Tibial nerve (tissue), 4 donors: ENCODE measurements around the gene TWSG1.
A peak's percentile ranks its signal among the peaks of the same experiment; 100 is the strongest.

Source experiments
- CTCF ChIP-seq, 5 experiments: fragments of 200-600 bp in 3 of 5; fragments of 450-650 bp in 2 of 5; sonication (generic) in 3 of 5; IDR thresholded peaks; one replicate each; pipeline ENCODE4 v1.5.1; 2016 to 2019; ENCODE audit warnings: antibody characterized with exemption in 5 of 5, mild to moderate bottlenecking in 3 of 5, moderate library complexity in 2 of 5
- EP300 ChIP-seq, 2 donors: sonication (generic); formaldehyde crosslinking; IDR thresholded peaks; one replicate each; pipeline ENCODE4 v1.6.1; 2017; ENCODE audit warnings: antibody characterized with exemption in 2 of 2, mild to moderate bottlenecking in 1 of 2
- POLR2A ChIP-seq, 2 donors: fragments of 450-650 bp; IDR thresholded peaks; one replicate each; pipeline ENCODE4 v1.6.1; 2017; ENCODE audit warnings: antibody characterized with exemption in 2 of 2, mild to moderate bottlenecking in 2 of 2, moderate library complexity in 2 of 2

DNA sequence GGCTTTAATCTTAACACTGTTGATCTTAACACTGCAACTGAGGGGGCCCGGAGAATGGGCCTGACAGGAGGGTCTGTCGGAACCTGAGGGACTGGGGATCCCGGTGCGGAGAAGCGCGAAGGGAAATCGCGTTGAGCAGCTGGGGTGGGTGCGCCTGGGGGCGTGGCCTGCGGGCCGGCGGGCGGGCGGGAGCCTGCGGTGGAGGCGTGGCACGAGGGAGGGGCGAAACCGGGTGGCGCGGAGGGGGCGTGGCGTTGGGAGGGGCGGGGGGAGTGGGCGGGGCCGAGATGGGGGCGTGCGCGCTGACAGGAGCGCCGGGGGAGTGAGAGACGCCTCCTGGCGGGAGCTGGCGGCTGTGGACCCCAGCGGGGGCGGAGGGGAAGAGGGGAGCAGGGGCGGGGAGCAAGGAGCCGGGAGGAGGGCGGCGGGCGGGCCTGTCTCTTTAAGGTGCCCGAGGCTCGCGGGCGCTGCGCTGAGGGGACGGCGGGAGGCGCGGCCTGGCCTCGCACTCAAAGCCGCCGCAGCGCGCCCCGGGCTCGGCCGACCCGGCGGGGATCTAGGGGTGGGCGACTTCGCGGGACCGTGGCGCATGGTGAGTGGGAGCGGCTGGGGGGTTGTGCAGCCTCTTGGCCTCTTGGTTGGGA lies at the start of gene TWSG1:
- TF ChIP-seq CTCF (IDR thresholded peaks at IDR 0.05) (peak in 4 of 5 experiments; percentile 47 to 78 (median 59)), POLR2A (IDR thresholded peaks at IDR 0.05) (peak; percentile 36 to 67), EP300 (IDR thresholded peaks at IDR 0.05) (no peak)
